ENCODE data around the gene HSF4. TPM values are rescaled to one million over a fixed set of nuclear protein-coding genes. Genes with fewer than 3 reads are reported as not detected.

Gene HSF4
- total and polyA plus RNA-seq, 12 donors, result 9.1 to 199 (median 38.6) TPM

DNA sequence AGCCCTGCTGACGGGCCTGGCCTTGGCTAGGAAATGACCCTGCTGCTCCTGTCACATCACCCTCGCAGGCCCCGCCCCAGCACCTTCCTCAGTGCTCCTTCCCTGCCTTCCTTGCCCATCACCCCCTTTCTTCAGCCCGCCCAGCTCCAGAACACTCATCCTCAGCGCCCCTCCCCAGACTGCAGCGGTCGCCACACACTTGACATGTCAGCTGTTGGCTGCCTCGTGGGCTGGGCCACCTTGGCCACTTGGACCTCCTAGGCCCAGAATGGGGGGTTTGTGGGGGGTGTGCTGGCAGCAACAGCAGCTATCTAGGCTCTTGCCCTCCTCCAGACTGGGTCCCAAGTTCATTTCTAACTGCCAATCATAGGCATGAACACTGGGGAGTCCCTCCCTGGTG lies 45.0 kb downstream of the HSF4 start:
- intact Hi-C loops (cut with DNase I), result no loop called here
- DNase-seq, result no peak
- Histone ChIP-seq H3K27ac (no peak overlapping the region), H3K27me3 (no peaks in the 10 kb centered on the region), H3K4me1 (peaks cover 0 to 13% (median 10%) of the 10 kb centered on the region in 9 donors), H3K4me3 (no peak overlapping the region), H3K36me3 (peaks cover 0 to 29% (median 0%) of the 10 kb centered on the region in 9 donors), H3K9me3 (no peaks in the 10 kb centered on the region)
- WGBS, 2 donors, result 87 to 91% methylated on average over 8 of the region's 8 CpGs
- no peak for ATAC-seq
- TF ChIP-seq, protein P1, sequence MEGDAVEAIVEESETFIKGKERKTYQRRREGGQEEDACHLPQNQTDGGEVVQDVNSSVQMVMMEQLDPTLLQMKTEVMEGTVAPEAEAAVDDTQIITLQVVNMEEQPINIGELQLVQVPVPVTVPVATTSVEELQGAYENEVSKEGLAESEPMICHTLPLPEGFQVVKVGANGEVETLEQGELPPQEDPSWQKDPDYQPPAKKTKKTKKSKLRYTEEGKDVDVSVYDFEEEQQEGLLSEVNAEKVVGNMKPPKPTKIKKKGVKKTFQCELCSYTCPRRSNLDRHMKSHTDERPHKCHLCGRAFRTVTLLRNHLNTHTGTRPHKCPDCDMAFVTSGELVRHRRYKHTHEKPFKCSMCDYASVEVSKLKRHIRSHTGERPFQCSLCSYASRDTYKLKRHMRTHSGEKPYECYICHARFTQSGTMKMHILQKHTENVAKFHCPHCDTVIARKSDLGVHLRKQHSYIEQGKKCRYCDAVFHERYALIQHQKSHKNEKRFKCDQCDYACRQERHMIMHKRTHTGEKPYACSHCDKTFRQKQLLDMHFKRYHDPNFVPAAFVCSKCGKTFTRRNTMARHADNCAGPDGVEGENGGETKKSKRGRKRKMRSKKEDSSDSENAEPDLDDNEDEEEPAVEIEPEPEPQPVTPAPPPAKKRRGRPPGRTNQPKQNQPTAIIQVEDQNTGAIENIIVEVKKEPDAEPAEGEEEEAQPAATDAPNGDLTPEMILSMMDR (IDR thresholded peaks at IDR 0.05), result no peak

GRCh38 chr16:67210069-67210937 lies 45.8 kb downstream of the HSF4 start:
- TF ChIP-seq, protein P1 (IDR thresholded peaks at IDR 0.05), result no peak
- DNase-seq (no peak), ATAC-seq (peak in 1 of 8 donors; percentile 7)
- H3K27ac ChIP-seq, result no peak overlapping the region
- intact Hi-C loops (cut with DNase I), result no loop called here
- no peak overlapping the region for H3K4me3 ChIP-seq
- no peaks in the 10 kb centered on the region for H3K9me3 ChIP-seq
- H3K36me3 ChIP-seq, result peaks cover 0 to 27% (median 0%) of the 10 kb centered on the region in 9 donors
- H3K27me3 ChIP-seq, result no peaks in the 10 kb centered on the region
- WGBS, 2 donors, result 89 to 93% methylated on average over 23 to 25 of the region's 25 CpGs
- peaks cover 0 to 13% (median 10%) of the 10 kb centered on the region in 9 donors for H3K4me1 ChIP-seq

DNA sequence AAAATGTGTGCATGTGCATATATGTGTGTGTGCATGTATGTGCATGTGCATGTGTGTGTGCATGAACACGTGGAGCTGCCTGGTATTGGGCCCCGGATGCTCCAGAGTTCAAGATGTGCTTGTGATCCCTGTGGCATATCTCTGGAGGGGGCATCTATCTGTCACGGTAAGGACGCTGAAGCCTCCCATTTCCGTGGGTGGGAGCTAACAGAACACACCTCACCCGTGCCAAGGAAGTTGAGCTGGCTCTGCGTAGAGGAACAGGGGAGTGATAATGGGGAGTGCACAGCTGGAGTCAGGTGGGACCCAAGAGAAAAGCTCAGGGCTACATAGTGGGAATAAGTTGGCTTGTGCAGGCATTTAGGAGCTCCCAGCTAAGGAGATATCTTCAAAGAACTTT lies 47.1 kb downstream of the HSF4 start:
- 78 to 80% methylated on average over 7 of the region's 7 CpGs for WGBS, 2 donors
- intact Hi-C loops (cut with DNase I), result no loop called here
- no peak overlapping the region for H3K27ac ChIP-seq
- ATAC-seq (no peak), DNase-seq (no peak)
- TF ChIP-seq, protein P1 (IDR thresholded peaks at IDR 0.05), result no peak
- H3K9me3 ChIP-seq, result no peaks in the 10 kb centered on the region
- no peaks in the 10 kb centered on the region for H3K27me3 ChIP-seq
- H3K4me3 ChIP-seq, result no peak overlapping the region
- H3K4me1 ChIP-seq, result peaks cover 7 to 26% (median 21%) of the 10 kb centered on the region in 9 donors
- H3K36me3 ChIP-seq, result peaks cover 0 to 23% (median 0%) of the 10 kb centered on the region in 9 donors

GRCh38 chr16:67212766-67213165 lies 48.2 kb downstream of the HSF4 start:
- Histone ChIP-seq H3K36me3 (peaks cover 0 to 14% (median 0%) of the 10 kb centered on the region in 9 donors), H3K4me3 (no peak overlapping the region), H3K27ac (no peak overlapping the region), H3K9me3 (no peaks in the 10 kb centered on the region), H3K27me3 (no peaks in the 10 kb centered on the region), H3K4me1 (peaks cover 7 to 36% (median 31%) of the 10 kb centered on the region in 9 donors)
- TF ChIP-seq, protein P1 (IDR thresholded peaks at IDR 0.05), result no peak
- intact Hi-C loops (cut with DNase I), result no loop called here
- ATAC-seq, result no peak
- no peak for DNase-seq
